Choroid plexus epithelial cell (primary cell): ENCODE results near the gene HSFX4.

Experiments used
- DNase-seq: peaks from one replicate; pipeline ENCODE4 v3.0.0-alpha.2; 2010; ENCODE audit warnings: low read depth
- H3K4me3 ChIP-seq: 2 replicates; pipeline ENCODE4 v1.5.1; 2011; ENCODE audit warnings: low read depth, mild to moderate bottlenecking, control low read depth, low read length, moderate library complexity
- TF ChIP-seq, protein P1 (sequence below): conservative IDR thresholded peaks from 2 replicates; pipeline ENCODE4 v1.5.1; 2011; ENCODE audit warnings: low read depth, mild to moderate bottlenecking, control low read depth, inconsistent platforms, low read length, moderate library complexity

Gene HSFX4

GRCh38 chrX:149948016-149948415, 18.6 kb downstream of the HSFX4 start:
- no peak overlapping the region for H3K4me3 ChIP-seq
- no peak for DNase-seq
- TF ChIP-seq, protein P1, sequence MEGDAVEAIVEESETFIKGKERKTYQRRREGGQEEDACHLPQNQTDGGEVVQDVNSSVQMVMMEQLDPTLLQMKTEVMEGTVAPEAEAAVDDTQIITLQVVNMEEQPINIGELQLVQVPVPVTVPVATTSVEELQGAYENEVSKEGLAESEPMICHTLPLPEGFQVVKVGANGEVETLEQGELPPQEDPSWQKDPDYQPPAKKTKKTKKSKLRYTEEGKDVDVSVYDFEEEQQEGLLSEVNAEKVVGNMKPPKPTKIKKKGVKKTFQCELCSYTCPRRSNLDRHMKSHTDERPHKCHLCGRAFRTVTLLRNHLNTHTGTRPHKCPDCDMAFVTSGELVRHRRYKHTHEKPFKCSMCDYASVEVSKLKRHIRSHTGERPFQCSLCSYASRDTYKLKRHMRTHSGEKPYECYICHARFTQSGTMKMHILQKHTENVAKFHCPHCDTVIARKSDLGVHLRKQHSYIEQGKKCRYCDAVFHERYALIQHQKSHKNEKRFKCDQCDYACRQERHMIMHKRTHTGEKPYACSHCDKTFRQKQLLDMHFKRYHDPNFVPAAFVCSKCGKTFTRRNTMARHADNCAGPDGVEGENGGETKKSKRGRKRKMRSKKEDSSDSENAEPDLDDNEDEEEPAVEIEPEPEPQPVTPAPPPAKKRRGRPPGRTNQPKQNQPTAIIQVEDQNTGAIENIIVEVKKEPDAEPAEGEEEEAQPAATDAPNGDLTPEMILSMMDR, result no peak

DNA sequence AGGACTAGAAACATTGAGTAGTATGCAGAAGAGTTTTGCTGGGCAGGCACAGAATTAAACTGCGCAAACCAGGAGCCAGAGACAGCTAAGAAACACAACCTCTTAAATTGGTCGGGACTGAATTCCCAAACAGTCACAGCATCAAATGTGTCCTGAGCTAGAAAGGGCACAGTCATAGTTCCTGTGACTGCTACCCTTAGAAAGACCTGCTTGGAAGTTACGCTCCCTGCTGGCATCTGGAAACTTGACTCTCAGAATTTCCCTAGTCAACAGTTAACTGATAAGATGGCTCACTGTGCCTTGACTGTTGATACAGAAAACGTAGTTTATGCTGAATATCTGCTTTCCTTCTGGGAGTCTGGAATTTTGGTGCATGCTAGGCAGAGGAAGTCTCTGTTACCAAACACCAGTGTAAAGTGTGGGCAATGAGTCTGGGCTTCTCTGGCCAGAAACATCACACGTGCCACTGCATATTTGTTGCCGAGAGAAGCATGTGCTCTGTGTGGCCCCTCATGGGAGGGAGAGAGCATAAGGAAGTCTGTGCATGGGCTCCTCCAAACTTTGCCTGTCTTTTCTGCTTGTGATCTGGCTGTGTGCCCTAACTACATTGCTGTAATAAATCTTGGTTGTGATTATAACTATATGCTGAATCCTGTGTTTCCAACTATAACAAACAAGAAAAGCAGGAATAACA, 20.5 kb downstream of the HSFX4 start:
- no peak for DNase-seq
- TF ChIP-seq, protein P1, result no peak

GRCh38 chrX:149950681-149951080, 21.3 kb downstream of the HSFX4 start:
- peak; percentile 75 for DNase-seq
- TF ChIP-seq, protein P1, result peak; percentile 50
- H3K4me3 ChIP-seq, result no peak overlapping the region

More for the DNA sequence above, 20.5 kb downstream of the HSFX4 start:
- H3K4me3 ChIP-seq, result no peak overlapping the region

GRCh38 chrX:149961572-149961971, 32.2 kb downstream of the HSFX4 start:
- no peak overlapping the region for H3K4me3 ChIP-seq
- TF ChIP-seq, protein P1, result no peak
- no peak for DNase-seq

GRCh38 chrX:149962010-149962409, 32.6 kb downstream of the HSFX4 start:
- no peak for DNase-seq
- no peak overlapping the region for H3K4me3 ChIP-seq
- TF ChIP-seq, protein P1, result no peak

GRCh38 chrX:149962859-149963757, 33.7 kb downstream of the HSFX4 start:
- DNase-seq, result peak; percentile 77
- no peak overlapping the region for H3K4me3 ChIP-seq
- TF ChIP-seq, protein P1, result peak; percentile 80
